Tibial nerve (tissue), 4 donors: Measurements from ENCODE around the gene BACH2. TPM values are rescaled to one million over a fixed set of nuclear protein-coding genes. Genes with fewer than 3 reads are reported as not detected.
"Not testable (repeated sequence)": the region's sequence is repeated elsewhere in the genome, so short reads cannot be mapped to it uniquely, and the experiment has no call there.

Experiments
- DNase-seq, 2 donors: peaks; one replicate each; pipeline ENCODE4 v3.0.0-alpha.2; 2019; ENCODE audit warnings: low spot score in 2 of 2
- H3K27ac ChIP-seq, 4 donors: fragments of 200-600 bp; sonication (generic) in 3 of 4; one replicate each; pipeline ENCODE4 v1.5.1; 2017 to 2019; ENCODE audit warnings: mild to moderate bottlenecking in 1 of 4
- H3K27me3 ChIP-seq, 2 donors: fragments of 200-600 bp; sonication (generic) in 1 of 2; one replicate each; pipeline versions ENCODE4 v1.5.1 to v1.6.0; 2017 to 2019
- H3K36me3 ChIP-seq, 3 donors: fragments of 200-600 bp; sonication (generic); one replicate each; pipeline ENCODE4 v1.5.1; 2018 to 2019
- H3K4me1 ChIP-seq, 4 donors: fragments of 200-600 bp; sonication (generic) in 3 of 4; one replicate each; pipeline ENCODE4 v1.5.1; 2017 to 2019
- H3K4me3 ChIP-seq, 4 donors: fragments of 200-600 bp; sonication (generic) in 3 of 4; one replicate each; pipeline ENCODE4 v1.5.1; 2017 to 2019; ENCODE audit warnings: mild to moderate bottlenecking in 1 of 4, moderate library complexity in 1 of 4
- H3K9me3 ChIP-seq, 4 donors: fragments of 200-600 bp; sonication (generic) in 3 of 4; one replicate each; pipeline ENCODE4 v1.5.1; 2017 to 2019
- CTCF ChIP-seq, 5 experiments: fragments of 200-600 bp in 3 of 5; fragments of 450-650 bp in 2 of 5; sonication (generic) in 3 of 5; IDR thresholded peaks; one replicate each; pipeline ENCODE4 v1.5.1; 2016 to 2019; ENCODE audit warnings: antibody characterized with exemption in 5 of 5, mild to moderate bottlenecking in 3 of 5, moderate library complexity in 2 of 5
- EP300 ChIP-seq, 2 donors: sonication (generic); formaldehyde crosslinking; IDR thresholded peaks; one replicate each; pipeline ENCODE4 v1.6.1; 2017; ENCODE audit warnings: antibody characterized with exemption in 2 of 2, mild to moderate bottlenecking in 1 of 2
- POLR2A ChIP-seq, 2 donors: fragments of 450-650 bp; IDR thresholded peaks; one replicate each; pipeline ENCODE4 v1.6.1; 2017; ENCODE audit warnings: antibody characterized with exemption in 2 of 2, mild to moderate bottlenecking in 2 of 2, moderate library complexity in 2 of 2
- WGBS, 2 donors: methylation state at CpG; one replicate each; pipeline ENCODE4 v1.1.5; 2018; 5-methylcytosine and 5-hydroxymethylcytosine counted together
- total RNA-seq, 4 donors: library from RNA; depleted of rRNA; stranded (reverse); fragments of >200 nt; gene quantifications; one replicate each; pipeline ENCODE4 v1.1.0, GENCODE V29; 2016

Gene BACH2
- total RNA-seq, 4 donors from 2014 or later: 4.4 to 11.1 (median 8.4) TPM

GRCh38 chr6:89974834-89975233 is 321.8 kb downstream of the BACH2 start:
- Histone ChIP-seq H3K27ac (no peak overlapping the region), H3K4me1 (peaks cover 0 to 36% (median 0%) of the 10 kb centered on the region in 4 donors), H3K9me3 (no peaks in the 10 kb centered on the region), H3K27me3 (no peaks in the 10 kb centered on the region), H3K36me3 (no peaks in the 10 kb centered on the region), H3K4me3 (no peak overlapping the region)
- DNase-seq: no peak
- 70 to 72% methylated on average over 3 of the region's 3 CpGs for WGBS, 2 donors
- TF ChIP-seq CTCF (IDR thresholded peaks at IDR 0.05): no peak

DNA sequence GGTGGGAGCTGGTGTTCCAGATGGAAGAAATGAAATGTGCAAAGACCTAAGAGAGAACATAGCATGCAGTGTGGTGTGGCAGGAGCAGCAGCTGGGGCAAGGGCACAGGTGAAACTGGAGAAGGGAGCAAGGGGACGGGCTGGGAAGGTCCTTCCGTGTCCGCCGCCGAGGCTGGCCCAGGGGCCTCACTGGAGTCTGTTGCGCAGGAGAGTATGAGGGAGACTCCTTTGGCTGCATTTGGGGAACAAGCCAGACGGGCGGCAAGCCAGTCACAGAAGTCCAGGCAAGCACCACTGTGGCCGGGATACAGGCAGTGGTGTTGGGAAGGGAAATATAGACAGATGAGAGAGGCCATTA is 324.6 kb downstream of the BACH2 start:
- TF ChIP-seq CTCF (IDR thresholded peaks at IDR 0.05): no peak
- TF ChIP-seq POLR2A (IDR thresholded peaks at IDR 0.05): no peak
- no peak overlapping the region for H3K27ac ChIP-seq
- no peaks in the 10 kb centered on the region for H3K27me3 ChIP-seq
- H3K9me3 ChIP-seq: no peaks in the 10 kb centered on the region
- H3K36me3 ChIP-seq: no peaks in the 10 kb centered on the region
- peaks cover 0 to 18% (median 0%) of the 10 kb centered on the region in 4 donors for H3K4me1 ChIP-seq
- no peak overlapping the region for H3K4me3 ChIP-seq
- 96 to 98% methylated on average over 9 of the region's 9 CpGs for WGBS, 2 donors
- DNase-seq: no peak

DNA sequence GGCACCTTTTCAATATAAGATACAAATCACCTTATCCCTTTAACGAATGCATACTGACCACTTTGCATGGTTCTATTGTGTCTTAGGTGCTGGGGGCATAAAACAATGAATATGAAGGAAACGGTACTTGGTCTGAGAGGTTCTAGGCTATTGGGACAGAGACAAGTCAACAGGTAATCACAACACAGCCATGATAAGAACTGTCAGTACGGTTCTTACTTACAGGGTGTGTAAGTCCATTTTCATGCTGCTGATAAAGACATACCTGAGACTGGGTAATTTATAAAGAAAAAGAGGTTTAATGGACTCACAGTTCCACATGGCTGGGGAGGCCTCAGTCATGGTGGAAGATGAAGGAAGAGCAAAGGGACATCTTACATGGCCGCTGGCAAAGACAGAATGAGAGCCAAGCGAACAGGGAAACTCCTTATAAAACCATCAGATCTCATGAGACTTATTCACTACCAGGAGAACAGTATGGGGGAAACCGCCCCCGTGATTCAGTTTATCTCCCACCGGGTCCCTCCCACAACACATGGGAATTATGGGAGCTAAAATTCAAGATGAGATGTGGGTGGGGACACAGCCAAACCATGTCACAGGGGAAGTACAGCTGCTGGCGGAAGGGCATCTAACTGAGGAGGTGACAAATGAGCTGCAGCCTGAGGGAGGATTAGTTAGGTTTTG is 325.2 kb downstream of the BACH2 start:
- H3K9me3 ChIP-seq, DNase-seq, H3K36me3 ChIP-seq, H3K4me3 ChIP-seq, H3K27ac ChIP-seq, H3K27me3 ChIP-seq: not testable (repeated sequence)
- WGBS, 2 donors: 87 to 89% methylated on average over 9 of the region's 9 CpGs
- peaks cover 0 to 18% (median 0%) of the 10 kb centered on the region in 4 donors for H3K4me1 ChIP-seq

- no peaks in the 10 kb centered on the region for H3K9me3 ChIP-seq
- TF ChIP-seq CTCF (IDR thresholded peaks at IDR 0.05) (peak; percentile 45 to 79 (median 57)), EP300 (IDR thresholded peaks at IDR 0.05) (peak in 1 of 2 donors; percentile 42), POLR2A (IDR thresholded peaks at IDR 0.05) (no peak)
- peak in 1 of 2 donors; percentile 48 for DNase-seq
- no peaks in the 10 kb centered on the region for H3K27me3 ChIP-seq
- no peak overlapping the region for H3K27ac ChIP-seq
- 16 to 18% methylated on average over 8 of the region's 8 CpGs for WGBS, 2 donors
- H3K36me3 ChIP-seq: no peaks in the 10 kb centered on the region
- H3K4me3 ChIP-seq: no peak overlapping the region
- peaks cover 0 to 18% (median 0%) of the 10 kb centered on the region in 4 donors for H3K4me1 ChIP-seq
Observed at GRCh38 chr6:89970609-89971337, 325.9 kb downstream of the BACH2 start.

DNA sequence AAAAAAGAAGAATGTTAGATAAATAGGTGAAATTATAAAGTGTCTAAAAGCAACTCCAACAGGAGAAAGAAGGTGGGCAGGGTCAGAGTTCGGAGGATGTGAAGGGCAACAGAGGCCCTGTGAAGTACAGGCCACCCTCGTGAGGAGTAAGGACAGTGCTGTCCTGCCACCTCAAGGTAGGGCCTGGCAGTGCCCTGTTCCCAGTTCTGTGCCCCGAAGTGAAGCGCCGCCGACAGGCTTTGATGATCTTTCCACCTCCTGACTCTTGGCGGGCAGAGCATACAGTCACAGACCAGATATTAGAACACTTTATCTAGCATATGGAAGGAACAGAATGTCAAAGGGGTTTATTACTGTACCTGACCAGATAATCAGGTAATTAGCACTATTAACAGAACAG is 326.6 kb downstream of the BACH2 start:
- Histone ChIP-seq H3K4me3 (no peak overlapping the region), H3K4me1 (peaks cover 0 to 11% (median 0%) of the 10 kb centered on the region in 4 donors), H3K27me3 (no peaks in the 10 kb centered on the region), H3K27ac (no peak overlapping the region), H3K36me3 (no peaks in the 10 kb centered on the region), H3K9me3 (no peaks in the 10 kb centered on the region)
- TF ChIP-seq CTCF (IDR thresholded peaks at IDR 0.05) (no peak), POLR2A (IDR thresholded peaks at IDR 0.05) (no peak), EP300 (IDR thresholded peaks at IDR 0.05) (no peak)
- DNase-seq: no peak
- 81 to 88% methylated on average over 7 of the region's 7 CpGs for WGBS, 2 donors
